Left lung (tissue), 10 donors: ENCODE results near the gene KCNH8. TPM values are rescaled to one million over a fixed set of nuclear protein-coding genes. Genes with fewer than 3 reads are reported as not detected.

ENCODE experiments used
- ATAC-seq: fragments of 200-7000 bp; cut with Tn5 transposase; one replicate; pipeline ENCODE4 v1.9.1; 2020; ENCODE audit warnings: moderate library complexity
- DNase-seq, 4 donors: peaks; one replicate each; pipeline ENCODE4 v3.0.0-alpha.2; 2013 to 2020
- H3K27ac ChIP-seq, 2 donors: fragments of 200-600 bp; sonication (generic) in 1 of 2; one replicate each; pipeline versions ENCODE4 v1.5.0 to v1.8.0; 2020 to 2021
- H3K27me3 ChIP-seq, 2 donors: fragments of 200-600 bp; sonication (generic) in 1 of 2; one replicate each; pipeline versions ENCODE4 v1.5.0 to v1.8.0; 2020 to 2021
- H3K36me3 ChIP-seq, 2 donors: fragments of 200-600 bp; sonication (generic) in 1 of 2; one replicate each; pipeline versions ENCODE4 v1.5.0 to v1.8.0; 2020 to 2021
- H3K4me1 ChIP-seq, 2 donors: fragments of 200-600 bp; one replicate each; pipeline ENCODE4 v1.8.0; 2021
- H3K4me3 ChIP-seq, 2 donors: fragments of 200-600 bp; sonication (generic) in 1 of 2; one replicate each; pipeline versions ENCODE4 v1.5.0 to v1.8.0; 2020 to 2021; ENCODE audit warnings: mild to moderate bottlenecking in 1 of 2
- H3K9me3 ChIP-seq, 2 donors: fragments of 200-600 bp; sonication (generic) in 1 of 2; one replicate each; pipeline versions ENCODE4 v1.5.0 to v1.8.0; 2020 to 2021
- CTCF ChIP-seq, 2 donors: fragments of 200-600 bp; sonication (generic) in 1 of 2; IDR thresholded peaks; one replicate each; pipeline versions ENCODE4 v1.5.0 to v1.8.0; 2021; ENCODE audit warnings: antibody characterized with exemption in 2 of 2
- intact Hi-C, 2 donors: fragments of 100-400 bp; cut with DNase I; formaldehyde crosslinking; loops; one replicate each; pipeline versions ENCODE4 v1.11.2 to v1.14.2; 2022
- microRNA-seq, 2 donors: library from miRNA; unstranded; fragments of <30 nt; microRNA quantifications; one replicate each; pipeline ENCODE4, GENCODE V29; 2019
- polyA plus RNA-seq, 6 donors: library from polyadenylated mRNA; unstranded; fragments of 120-200 nt; gene quantifications; one replicate each; pipeline ENCODE4 v1.2.1, GENCODE V29; 2013; ENCODE audit not compliant: insufficient read length in 6 of 6
- total RNA-seq, 2 donors: library from RNA; stranded (reverse); fragmentation: NEBNext Ultra II Directional; extraction: Animal tissue kit (Norgen Biotek cat#: 25700); gene quantifications; one replicate each; pipeline ENCODE4 v1.2.1, GENCODE V29; 2021
- donor health status: DM: no; HTN: yes; CAD: no.
- donor health status: DM: no; HTN: no; CAD: no.

Gene KCNH8
- total and polyA plus RNA-seq, 8 donors: 0.12 to 3.0 (median 2.1) TPM

DNA sequence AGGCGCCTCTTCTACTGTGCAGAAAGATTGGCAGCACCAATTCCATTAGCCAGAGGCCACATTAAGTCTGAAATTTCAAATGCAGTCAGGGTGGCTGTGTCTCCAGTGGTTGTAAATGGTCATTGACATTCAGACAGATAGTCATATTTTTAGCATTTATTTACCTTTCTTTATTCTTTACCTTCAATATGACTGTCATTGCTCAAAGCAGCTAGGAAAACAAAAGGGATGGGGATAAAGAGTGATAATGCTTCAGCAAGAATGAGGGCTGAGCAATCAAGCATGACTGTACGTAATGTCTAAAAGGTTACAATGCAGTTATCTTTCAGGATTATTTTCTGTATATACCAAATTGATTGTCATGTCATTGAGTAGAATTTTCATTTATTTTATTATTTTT, 425.3 kb downstream of the KCNH8 start:
- H3K4me1 ChIP-seq: no peaks in the 10 kb centered on the region
- TF ChIP-seq CTCF (IDR thresholded peaks at IDR 0.05): no peak
- H3K27me3 ChIP-seq: no peaks in the 10 kb centered on the region
- no peak overlapping the region for H3K27ac ChIP-seq
- ATAC-seq (no peak), DNase-seq (no peak)
- no peaks in the 10 kb centered on the region for H3K36me3 ChIP-seq
- no peak overlapping the region for H3K4me3 ChIP-seq
- intact Hi-C loops: no loop called here
- peaks cover 0 to 3% of the 10 kb centered on the region in 2 donors for H3K9me3 ChIP-seq

- no peak for ATAC-seq
- no peaks in the 10 kb centered on the region for H3K36me3 ChIP-seq
- H3K27ac ChIP-seq: no peak overlapping the region
- H3K27me3 ChIP-seq: no peaks in the 10 kb centered on the region
- no peak for DNase-seq
- no peak for TF ChIP-seq CTCF (IDR thresholded peaks at IDR 0.05)
- peaks cover 0 to 3% of the 10 kb centered on the region in 2 donors for H3K9me3 ChIP-seq
- no peaks in the 10 kb centered on the region for H3K4me1 ChIP-seq
- intact Hi-C loops: no loop called here
- no peak overlapping the region for H3K4me3 ChIP-seq
Observed at GRCh38 chr3:19574268-19574667, 426.0 kb downstream of the KCNH8 start.

- Histone ChIP-seq H3K4me3 (no peak overlapping the region), H3K9me3 (peaks cover 0 to 8% of the 10 kb centered on the region in 2 donors), H3K4me1 (no peaks in the 10 kb centered on the region), H3K27ac (no peak overlapping the region), H3K36me3 (no peaks in the 10 kb centered on the region), H3K27me3 (no peaks in the 10 kb centered on the region)
- no peak for TF ChIP-seq CTCF (IDR thresholded peaks at IDR 0.05)
- intact Hi-C loops: no loop called here
- DNase-seq (no peak), ATAC-seq (peak; percentile 88)
Observed at GRCh38 chr3:19576343-19576742, 428.0 kb downstream of the KCNH8 start.

Small RNA genes within 50 kb of the gene (microRNA-seq; reads per million reads assigned to microRNA genes)
- 0 to 0.17 reads per million in 2 donors for gene MIR4791
